Activated B cell treated with CpG ODN at 0.5 μM for 24 hours (primary cell): Measurements from ENCODE around the gene PTPN12. TPM values are rescaled to one million over a fixed set of nuclear protein-coding genes. Genes with fewer than 3 reads are reported as not detected.
"Not testable (repeated sequence)": the region's sequence is repeated elsewhere in the genome, so short reads cannot be mapped to it uniquely, and the experiment has no call there.

Source experiments
- ATAC-seq: fragments of 200-7000 bp; cut with Tn5 transposase; one replicate; pipeline ENCODE4 v1.10.0; 2021; ENCODE audit warnings: low read depth, mild to moderate bottlenecking, moderate library complexity
- CTCF ChIA-PET: fragments of 350-600 bp; sonication (Branson Sonifier 250); formaldehyde crosslinking; loops from one replicate; lab custom pipeline; 2021; ENCODE audit warnings: antibody characterized with exemption; lab: Charles Lee
- POLR2A ChIA-PET: fragments of 350-600 bp; sonication (Branson Sonifier 250); formaldehyde crosslinking; loops from one replicate; lab custom pipeline; 2021; ENCODE audit warnings: antibody characterized with exemption; lab: Charles Lee
- DNase-seq: peaks from one replicate; pipeline ENCODE4 v3.0.0; 2022
- H3K27ac Mint-ChIP-seq: one replicate; pipeline ENCODE4 v1.8.0; 2020; ENCODE audit warnings: mixed read lengths
- H3K27me3 Mint-ChIP-seq: one replicate; pipeline ENCODE4 v1.8.0; 2021; ENCODE audit warnings: mixed read lengths
- H3K36me3 Mint-ChIP-seq: one replicate; pipeline ENCODE4 v1.8.0; 2021; ENCODE audit warnings: low read depth, mixed read lengths
- H3K4me1 Mint-ChIP-seq: one replicate; pipeline ENCODE4 v1.8.0; 2021; ENCODE audit warnings: mixed read lengths
- H3K4me3 Mint-ChIP-seq: one replicate; pipeline ENCODE4 v1.8.0; 2020; ENCODE audit warnings: mild to moderate bottlenecking, mixed read lengths
- H3K9me3 Mint-ChIP-seq: one replicate; pipeline ENCODE4 v1.8.0; 2020; ENCODE audit warnings: mixed read lengths
- CTCF ChIP-seq: fragments of 200-600 bp; IDR thresholded peaks from one replicate; pipeline ENCODE4 v1.8.0; 2022; ENCODE audit warnings: antibody characterized with exemption, mild to moderate bottlenecking
- intact Hi-C: fragments of 100-400 bp; cut with micrococcal nuclease; formaldehyde crosslinking; loops from one replicate; pipeline ENCODE4 v1.15.1; 2024
- total RNA-seq: library from RNA; stranded (reverse); gene quantifications from 2 replicates; pipeline ENCODE4 v1.2.3, GENCODE V29; 2022

Gene PTPN12
- total RNA-seq, 1 donor from 2014 or later: 39.2 TPM

GRCh38 chr7:77648742-77649338 lies 111.7 kb downstream of the PTPN12 start:
- Mint-ChIP-seq H3K36me3 (peaks cover 4% of the 10 kb centered on the region), H3K4me1 (no peaks in the 10 kb centered on the region), H3K9me3 (no peaks in the 10 kb centered on the region), H3K27me3 (no peaks in the 10 kb centered on the region), H3K27ac (no peak overlapping the region), H3K4me3 (no peak overlapping the region)
- intact Hi-C loops: no loop called here
- ChIA-PET CTCF (interaction anchor here (1.3 to 5.6 kb wide), 2 partner anchors 111 to 280 kb away, joined by 3 to 67 read pairs; no protein-coding TSS in a partner anchor), POLR2A (no interaction called here)
- ATAC-seq (no peak), DNase-seq (no peak)
- TF ChIP-seq CTCF: no peak

GRCh38 chr7:77649716-77650349 lies 112.7 kb downstream of the PTPN12 start:
- ChIA-PET POLR2A (no interaction called here), CTCF (interaction anchor here (1.3 to 5.6 kb wide), 3 partner anchors 110 to 391 kb away, joined by 3 to 67 read pairs (median 22); no protein-coding TSS in a partner anchor)
- H3K4me3 Mint-ChIP-seq: no peak overlapping the region
- H3K27ac Mint-ChIP-seq: no peak overlapping the region
- DNase-seq (no peak), ATAC-seq (no peak)
- no peak for TF ChIP-seq CTCF
- H3K9me3 Mint-ChIP-seq: no peaks in the 10 kb centered on the region
- no peaks in the 10 kb centered on the region for H3K36me3 Mint-ChIP-seq
- H3K4me1 Mint-ChIP-seq: no peaks in the 10 kb centered on the region
- intact Hi-C loops: loop anchor here (2.0 to 10.0 kb wide), 5 partner anchors 223 to 1525 kb away; no protein-coding TSS in a partner anchor
- H3K27me3 Mint-ChIP-seq: no peaks in the 10 kb centered on the region

- ChIA-PET CTCF (interaction anchor here (0.7 to 5.6 kb wide), 41 partner anchors 9 to 393 kb away, joined by 3 to 67 read pairs (median 3); partner anchors contain the start of genes PHTF2, RSBN1L and TMEM60), POLR2A (interaction anchor here (1.1 kb wide), 1 partner anchor 108 kb away, joined by 3 read pairs; no protein-coding TSS in a partner anchor)
- Mint-ChIP-seq H3K27me3 (no peaks in the 10 kb centered on the region), H3K9me3 (no peaks in the 10 kb centered on the region), H3K27ac (no peak overlapping the region), H3K4me1 (no peaks in the 10 kb centered on the region), H3K36me3 (peaks cover 1% of the 10 kb centered on the region), H3K4me3 (no peak overlapping the region)
- DNase-seq (no peak), ATAC-seq (no peak)
- intact Hi-C loops: loop anchor here (1.0 to 10.0 kb wide), 6 partner anchors 108 to 1523 kb away; no protein-coding TSS in a partner anchor
- no peak for TF ChIP-seq CTCF
Measured at GRCh38 chr7:77651575-77652162, 114.6 kb downstream of the PTPN12 start.

- H3K36me3 Mint-ChIP-seq, H3K27ac Mint-ChIP-seq, POLR2A ChIA-PET, H3K9me3 Mint-ChIP-seq, H3K27me3 Mint-ChIP-seq, H3K4me1 Mint-ChIP-seq, ATAC-seq, DNase-seq, H3K4me3 Mint-ChIP-seq: not testable (repeated sequence)
- intact Hi-C loops: loop anchor here (5.0 to 10.0 kb wide), 3 partner anchors 226 to 1522 kb away; no protein-coding TSS in a partner anchor
- CTCF ChIA-PET: interaction anchor here (0.7 to 5.6 kb wide), 6 partner anchors 8 to 388 kb away, joined by 3 to 67 read pairs (median 8); no protein-coding TSS in a partner anchor
Measured at GRCh38 chr7:77652826-77653225, 115.7 kb downstream of the PTPN12 start.

GRCh38 chr7:77653572-77653971 lies 116.5 kb downstream of the PTPN12 start:
- POLR2A ChIA-PET: no interaction called here
- Mint-ChIP-seq H3K36me3 (peaks cover 2% of the 10 kb centered on the region), H3K27ac (no peak overlapping the region), H3K4me1 (no peaks in the 10 kb centered on the region), H3K4me3 (no peak overlapping the region), H3K27me3 (no peaks in the 10 kb centered on the region), H3K9me3 (no peaks in the 10 kb centered on the region)
- no peak for ATAC-seq
- intact Hi-C loops: loop anchor here (5.0 to 10.0 kb wide), 3 partner anchors 226 to 1521 kb away; no protein-coding TSS in a partner anchor
- CTCF ChIA-PET: interaction anchor here (0.6 to 5.6 kb wide), 6 partner anchors 44 to 412 kb away, joined by 3 to 67 read pairs (median 4); no protein-coding TSS in a partner anchor
- TF ChIP-seq CTCF: no peak
- no peak for DNase-seq
